ENCODE measurements around the gene DHX35. TPM values are rescaled to one million over a fixed set of nuclear protein-coding genes. Genes with fewer than 3 reads are reported as not detected.

Gene DHX35
- total and polyA plus RNA-seq, 2 of the 8 experiments (the other 6 are each of a cell fraction or from before 2014, with no cell fraction given), result 21.9 to 27.7 TPM

GRCh38 chr20:38962928-38963401 lies 821 bp downstream of the DHX35 start:
- peak overlapping the region; percentile 90 for H3K27ac ChIP-seq (ENCODE audit: low read depth, low read length)
- H4K8ac ChIP-seq (ENCODE audit: extremely low read depth, insufficient read depth, low read length), result no peak overlapping the region
- 0 out of 2 replicates have a peak overlapping the region, but pooled peaks have one; percentile 80 for H3K18ac ChIP-seq (ENCODE audit: extremely low read depth, low read length)
- no peak overlapping the region for H2BK20ac ChIP-seq (ENCODE audit: low read length)
- 10% methylated on average over 5 of the region's 5 CpGs; no CpG with 5 or more reads in 1 of the 2 experiments for WGBS, 2 experiments (ENCODE audit: extremely low coverage in 1 of 2, insufficient coverage in 1 of 2, insufficient read length in 1 of 2, insufficient replicate concordance in 2 of 2, low coverage in 1 of 2, low lambda C conversion rate in 2 of 2, missing lambda C conversion rate in 1 of 2)
- H3K27me3 ChIP-seq (replicated peaks in 1 of 4; ENCODE audit: control insufficient read depth in 3 of 4, extremely low read depth in 1 of 4, insufficient read depth in 3 of 4, low read length in 3 of 4), result no peaks in the 10 kb centered on the region
- no peak overlapping the region for H4K91ac ChIP-seq (replicated peaks; ENCODE audit: insufficient read length, low read length)
- FAIRE-seq (no peak), DNase-seq (ENCODE audit: low read depth in 1 of 2, low spot score in 2 of 2) (no peak)
- no peaks in the 10 kb centered on the region for H3K79me1 ChIP-seq (ENCODE audit: low read depth, low read length)
- H4K20me1 ChIP-seq (replicated peaks in 1 of 2; ENCODE audit: control insufficient read depth in 1 of 2, insufficient read depth in 2 of 2, low read length in 2 of 2), result peaks cover 0 to 2% of the 10 kb centered on the region in 2 experiments
- H3K36me3 ChIP-seq (ENCODE audit: control insufficient read depth in 2 of 4, insufficient read depth in 4 of 4, low read length in 3 of 4), result peaks cover 0 to 8% (median 0%) of the 10 kb centered on the region in 4 experiments; a peak in 1 of 8 replicates
- no peak overlapping the region for H2BK15ac ChIP-seq (ENCODE audit: low read length)
- no peak overlapping the region for H2AK5ac ChIP-seq (ENCODE audit: low read depth, low read length)
- peak overlapping the region; percentile 90 for H2BK5ac ChIP-seq (ENCODE audit: low read depth, low read length)
- H4K5ac ChIP-seq (ENCODE audit: insufficient read length, low read depth, low read length), result no peak overlapping the region
- H3K4me1 ChIP-seq (replicated peaks in 1 of 4; ENCODE audit: control insufficient read depth in 3 of 4, insufficient read depth in 4 of 4, low read length in 3 of 4), result peaks cover 0 to 6% (median 0%) of the 10 kb centered on the region in 4 experiments; a peak in 1 of 7 replicates
- H3K9ac ChIP-seq (replicated peaks in 1 of 4; ENCODE audit: extremely low read depth in 1 of 4, low read depth in 3 of 4, low read length in 3 of 4), result peak overlapping the region; percentile 57 to 98 (median 92)
- peaks cover 4% of the 10 kb centered on the region for H3K23me2 ChIP-seq (ENCODE audit: low read depth, low read length)
- no peak overlapping the region for H3K56ac ChIP-seq (replicated peaks; ENCODE audit: insufficient read length, low read depth, low read length)
- CTCF ChIA-PET (ENCODE audit: partially characterized antibody), result interaction anchor here (1.1 to 1.2 kb wide), 3 partner anchors 40 to 211 kb away, joined by 3 to 4 read pairs (median 3); no protein-coding TSS in a partner anchor
- POLR2A ChIA-PET (ENCODE audit: partially characterized antibody), result interaction anchor here (1.1 to 6.0 kb wide), 17 partner anchors 9 to 163 kb away, joined by 3 to 56 read pairs (median 6); partner anchors contain the start of gene FAM83D
- H2BK12ac ChIP-seq (ENCODE audit: low read depth, low read length), result no peak overlapping the region
- no peak overlapping the region for H2BK120ac ChIP-seq (replicated peaks; ENCODE audit: low read depth, low read length)
- H3K4me2 ChIP-seq (ENCODE audit: insufficient read depth in 1 of 2, low read depth in 2 of 2, low read length in 2 of 2), result peak overlapping the region; percentile 83 to 96
- peaks cover 4 to 57% of the 10 kb centered on the region in 2 experiments; a peak in 3 of 4 replicates for H3K79me2 ChIP-seq (ENCODE audit: control insufficient read depth in 1 of 2, insufficient read depth in 2 of 2, low read length in 2 of 2)
- H3K14ac ChIP-seq (ENCODE audit: insufficient read length), result no peak overlapping the region
- H3K4ac ChIP-seq (replicated peaks; ENCODE audit: insufficient read length, low read depth, low read length), result no peak overlapping the region
- no peak overlapping the region for H2AFZ ChIP-seq (ENCODE audit: low read length)
- H3K4me3 ChIP-seq (ENCODE audit: extremely low read depth in 1 of 4, insufficient read depth in 2 of 4, low read depth in 3 of 4, low read length in 4 of 4), result peak overlapping the region; percentile 79 to 100 (median 96)
- no peaks in the 10 kb centered on the region for H3K9me3 ChIP-seq (ENCODE audit: insufficient read depth in 2 of 2, low read depth in 1 of 2, low read length in 1 of 2)
- no peak overlapping the region for H3K23ac ChIP-seq (ENCODE audit: insufficient read length)
- TF ChIP-seq BRCA1 (IDR thresholded peaks at IDR 0.05; ENCODE audit: low read depth, low read length) (no peak), CTBP2 (IDR thresholded peaks at IDR 0.05; ENCODE audit: borderline replicate concordance, insufficient read depth, insufficient read length, low read length) (no peak), MAFK (IDR thresholded peaks at IDR 0.05; ENCODE audit: low read depth, low read length) (no peak), SP1 (IDR thresholded peaks at IDR 0.05; ENCODE audit: low read depth, low read length) (no peak), JUND (IDR thresholded peaks at IDR 0.05; ENCODE audit: low read length) (no peak), NRF1 (IDR thresholded peaks at IDR 0.05; ENCODE audit: low read depth, low read length) (no peak), KDM1A (IDR thresholded peaks at IDR 0.05; ENCODE audit: borderline replicate concordance, low read length) (no peak), E2F6 (IDR thresholded peaks at IDR 0.05) (no peak), SP2 (IDR thresholded peaks at IDR 0.05; ENCODE audit: low read length) (no peak), CHD2 (IDR thresholded peaks at IDR 0.05; ENCODE audit: low read length) (no peak), GABPA (IDR thresholded peaks at IDR 0.05; ENCODE audit: borderline replicate concordance, insufficient read depth, low read length) (no peak), JUN (IDR thresholded peaks at IDR 0.05; ENCODE audit: low read depth, low read length) (no peak), RXRA (IDR thresholded peaks at IDR 0.05; ENCODE audit: insufficient read depth, low read depth, low read length) (no peak), POU5F1 (IDR thresholded peaks at IDR 0.05; ENCODE audit: low read depth, low read length) (no peak)
